ENCODE data around the gene C2CD4B. TPM values are rescaled to one million over a fixed set of nuclear protein-coding genes. Genes with fewer than 3 reads are reported as not detected.
A peak's percentile ranks its signal among the peaks of the same experiment; 100 is the strongest.

C2CD4B gene
- total RNA-seq, 1 experiment from 2014 or later = 0.13 TPM

DNA sequence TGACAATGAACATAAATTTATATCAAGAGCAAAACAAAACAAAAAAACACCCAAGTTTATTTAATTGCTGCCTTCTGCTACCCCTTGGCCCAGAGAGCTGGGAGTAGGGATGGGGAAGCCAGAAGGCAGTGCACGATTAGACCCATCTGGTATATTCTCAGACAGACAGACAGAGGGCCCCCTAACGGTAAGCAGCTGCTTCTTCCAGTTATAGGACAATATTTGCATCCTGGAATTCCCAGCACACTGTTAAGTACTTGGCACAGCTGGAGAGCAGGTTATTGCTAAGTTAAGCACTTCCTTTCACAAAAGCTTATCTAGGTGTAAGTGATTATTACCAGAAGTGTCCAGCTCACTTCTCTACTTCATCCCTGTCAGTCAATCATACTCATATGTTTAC, 39.3 kb downstream of the C2CD4B start:
- Mint-ChIP-seq H3K36me3 (ENCODE audit: insufficient read depth in 1 of 3, low read depth in 3 of 3) (peaks cover 0 to 11% (median 1%) of the 10 kb centered on the region in 3 experiments; a peak in 3 of 7 replicates), H3K4me1 (peaks cover 0 to 7% of the 10 kb centered on the region in 2 experiments; a peak in 2 of 4 replicates), H3K27me3 (ENCODE audit: low read depth) (no peaks in the 10 kb centered on the region), H3K4me3 (no peak overlapping the region), H3K9me3 (peaks cover 12 to 13% of the 10 kb centered on the region in 2 experiments; a peak in 4 of 5 replicates), H3K27ac (no peak overlapping the region)
- no CpG with 5 or more reads among the region's 2 CpGs for WGBS (ENCODE audit: extremely low coverage, insufficient read length, low lambda C conversion rate)
- H3K4me1 ChIP-seq (ENCODE audit: insufficient read depth, low read length) = peaks cover 5% of the 10 kb centered on the region
- no peak overlapping the region for H2BK120ac ChIP-seq (ENCODE audit: low read depth, low read length, poor library complexity, severe bottlenecking)
- no peaks in the 10 kb centered on the region for H3K79me2 ChIP-seq (ENCODE audit: insufficient read depth, low read length)
- H3K14ac ChIP-seq (ENCODE audit: insufficient read depth, low read length) = no peak overlapping the region
- H2BK5ac ChIP-seq (ENCODE audit: insufficient read length, low read length) = no peak overlapping the region
- H2AFZ ChIP-seq (ENCODE audit: low read length) = no peak overlapping the region
- TF ChIP-seq CTCF (conservative IDR thresholded peaks at IDR 0.05) = peak; percentile 46
- no peak overlapping the region for H4K5ac ChIP-seq (ENCODE audit: insufficient read length, low read depth, low read length)
- no peak overlapping the region for H3K9ac ChIP-seq (ENCODE audit: extremely low read depth, insufficient read length, low read length)
- no peaks in the 10 kb centered on the region for H3K79me1 ChIP-seq (ENCODE audit: insufficient read depth, low read depth, low read length, poor library complexity, severe bottlenecking)
- no peak overlapping the region for H3K56ac ChIP-seq (ENCODE audit: insufficient read length, low read depth, low read length)
- H3K27me3 ChIP-seq (ENCODE audit: insufficient read depth, low read length) = no peaks in the 10 kb centered on the region
- H4K8ac ChIP-seq (replicated peaks; ENCODE audit: insufficient read length, low read depth, low read length) = no peak overlapping the region
- H3K23me2 ChIP-seq (ENCODE audit: insufficient read length, low read depth, low read length, poor library complexity, severe bottlenecking) = no peaks in the 10 kb centered on the region
- no peak overlapping the region for H2BK20ac ChIP-seq (ENCODE audit: low read depth, low read length, poor library complexity, severe bottlenecking)
- no peak overlapping the region for H3K18ac ChIP-seq (ENCODE audit: insufficient read length, low read depth, low read length)
- H2AK5ac ChIP-seq (ENCODE audit: insufficient read length, low read length) = no peak overlapping the region
- H2BK15ac ChIP-seq (ENCODE audit: low read depth, low read length) = no peak overlapping the region
- H3K4ac ChIP-seq (ENCODE audit: low read depth, low read length) = no peak overlapping the region
- H4K91ac ChIP-seq (ENCODE audit: insufficient read length, low read depth, low read length) = no peak overlapping the region
- H4K20me1 ChIP-seq (ENCODE audit: control insufficient read depth, insufficient read depth, insufficient read length) = no peaks in the 10 kb centered on the region
- H3K9me3 ChIP-seq (ENCODE audit: control insufficient read depth, low read depth, low read length) = no peaks in the 10 kb centered on the region
- H3K23ac ChIP-seq (ENCODE audit: insufficient read length, low read depth, low read length) = no peak overlapping the region
- H3K27ac ChIP-seq (ENCODE audit: insufficient read length, low read depth, low read length) = no peak overlapping the region
- no peak overlapping the region for H3K4me2 ChIP-seq (ENCODE audit: insufficient read depth, insufficient read length, low read length)
- no peak for DNase-seq
- no peak overlapping the region for H3T11ph ChIP-seq (ENCODE audit: low read length)
- no peak overlapping the region for H2BK12ac ChIP-seq (ENCODE audit: insufficient read length, low read depth, low read length)
